ENCODE measurements around the gene ACP5.
A peak's percentile ranks its signal among the peaks of the same experiment; 100 is the strongest.

ACP5 gene

GRCh38 chr19:11598746-11599145 lies 21.3 kb upstream of the ACP5 start:
- H3K4me2 ChIP-seq (ENCODE audit: low read length): peak overlapping the region; percentile 4
- no peak overlapping the region for H2BK15ac ChIP-seq (replicated peaks; ENCODE audit: low read depth)
- H4K5ac ChIP-seq (ENCODE audit: low read length): no peak overlapping the region
- no peak overlapping the region for H2AK5ac ChIP-seq (ENCODE audit: low read length)
- H3K36me3 ChIP-seq (ENCODE audit: control insufficient read depth, insufficient read depth, low read length): no peaks in the 10 kb centered on the region
- no peak overlapping the region for H3K4ac ChIP-seq (ENCODE audit: low read depth, low read length)
- peaks cover 17% of the 10 kb centered on the region for H3K79me1 ChIP-seq (ENCODE audit: low read length)
- WGBS (ENCODE audit: extremely low coverage, insufficient coverage, low lambda C conversion rate): no CpG with 5 or more reads among the region's 2 CpGs
- no peak overlapping the region for H3K9ac ChIP-seq (ENCODE audit: low read length)
- no peak overlapping the region for H3K4me3 ChIP-seq (ENCODE audit: low read length)
- H3K18ac ChIP-seq (ENCODE audit: low read length): no peak overlapping the region
- no peaks in the 10 kb centered on the region for H3K4me1 ChIP-seq (ENCODE audit: control insufficient read depth, low read depth, low read length)
- peaks cover 50% of the 10 kb centered on the region for H3K79me2 ChIP-seq (ENCODE audit: control insufficient read depth, insufficient read depth, low read length)
- no peak overlapping the region for H2BK5ac ChIP-seq (ENCODE audit: low read length)
- no peak overlapping the region for H2BK120ac ChIP-seq (ENCODE audit: low read depth, low read length)
- H3K23ac ChIP-seq (ENCODE audit: low read length): no peak overlapping the region
- H3K56ac ChIP-seq (ENCODE audit: low read length): no peak overlapping the region
- H3K27me3 ChIP-seq (ENCODE audit: insufficient read depth, low read length, poor library complexity): no peaks in the 10 kb centered on the region
- no peak overlapping the region for H3K27ac ChIP-seq (ENCODE audit: low read depth, low read length)
- DNase-seq: no peak
- H4K8ac ChIP-seq (ENCODE audit: low read depth, low read length): no peak overlapping the region

- H3K9ac ChIP-seq (ENCODE audit: low read length): peak overlapping the region; percentile 66
- no peak overlapping the region for H3K4ac ChIP-seq (ENCODE audit: low read depth, low read length)
- peaks cover 45% of the 10 kb centered on the region for H3K79me2 ChIP-seq (ENCODE audit: control insufficient read depth, insufficient read depth, low read length)
- no peaks in the 10 kb centered on the region for H3K27me3 ChIP-seq (ENCODE audit: insufficient read depth, low read length, poor library complexity)
- H3K27ac ChIP-seq (ENCODE audit: low read depth, low read length): no peak overlapping the region
- no peak overlapping the region for H2BK120ac ChIP-seq (ENCODE audit: low read depth, low read length)
- no peaks in the 10 kb centered on the region for H3K36me3 ChIP-seq (ENCODE audit: control insufficient read depth, insufficient read depth, low read length)
- H3K79me1 ChIP-seq (ENCODE audit: low read length): peaks cover 17% of the 10 kb centered on the region
- H3K56ac ChIP-seq (ENCODE audit: low read length): peak overlapping the region; percentile 87
- H2BK15ac ChIP-seq (replicated peaks; ENCODE audit: low read depth): no peak overlapping the region
- peak overlapping the region; percentile 92 for H2AK5ac ChIP-seq (ENCODE audit: low read length)
- DNase-seq: no peak
- peak overlapping the region; percentile 49 for H3K4me2 ChIP-seq (ENCODE audit: low read length)
- H2BK5ac ChIP-seq (ENCODE audit: low read length): no peak overlapping the region
- 100% methylated on average over 1 of the region's 10 CpGs for WGBS (ENCODE audit: extremely low coverage, insufficient coverage, low lambda C conversion rate)
- H3K23ac ChIP-seq (ENCODE audit: low read length): peak overlapping the region; percentile 94
- H3K18ac ChIP-seq (ENCODE audit: low read length): peak overlapping the region; percentile 72
- H4K8ac ChIP-seq (ENCODE audit: low read depth, low read length): no peak overlapping the region
- no peaks in the 10 kb centered on the region for H3K4me1 ChIP-seq (ENCODE audit: control insufficient read depth, low read depth, low read length)
- no peak overlapping the region for H4K5ac ChIP-seq (ENCODE audit: low read length)
- H3K4me3 ChIP-seq (ENCODE audit: low read length): peak overlapping the region; percentile 59
Measured at GRCh38 chr19:11598103-11598483, 20.6 kb upstream of the ACP5 start.

DNA sequence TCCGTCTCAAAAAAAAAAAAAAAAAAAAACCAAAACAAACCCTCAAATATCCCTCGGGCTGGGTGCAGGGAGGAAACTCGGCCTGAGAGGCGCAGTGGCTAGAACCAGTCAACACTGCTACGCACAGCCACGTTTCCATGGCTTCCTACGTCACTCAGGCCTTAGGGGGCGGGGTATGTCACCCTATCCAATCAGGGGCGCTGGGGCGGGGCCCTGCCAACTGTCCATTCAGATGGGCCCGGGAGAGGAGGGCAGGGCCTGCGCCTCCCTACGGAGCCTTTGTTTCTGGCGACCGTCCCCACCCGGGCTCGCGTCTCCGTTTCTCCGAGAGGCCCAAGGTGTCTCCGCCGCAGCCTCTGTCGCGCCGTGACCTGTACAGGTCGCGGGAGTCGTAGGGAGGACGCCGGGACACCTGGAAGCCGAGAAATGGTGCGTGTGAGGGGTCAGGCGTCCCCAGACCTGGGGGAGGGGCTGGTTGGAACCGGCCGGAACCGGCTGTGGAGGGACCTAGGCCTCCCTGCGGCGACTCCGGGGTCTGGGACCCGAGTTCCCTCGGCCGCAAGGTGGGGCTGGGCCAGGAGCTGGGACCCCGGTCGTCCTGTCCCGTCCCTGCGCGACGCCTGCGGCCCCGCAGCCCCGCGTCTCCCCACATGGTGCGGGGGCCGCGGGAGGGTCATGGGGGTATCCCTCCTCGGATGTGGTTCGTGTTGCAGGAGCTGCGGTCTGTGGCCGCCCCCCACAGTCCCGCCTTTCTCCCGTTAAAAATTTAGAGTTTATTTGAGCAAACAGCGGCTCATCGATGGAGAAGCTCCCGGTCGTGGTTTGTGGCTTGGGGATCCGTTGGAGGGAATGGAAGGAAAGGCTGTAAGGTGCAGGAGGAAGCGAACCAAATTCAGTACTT lies 20.0 kb upstream of the ACP5 start, which contains the start of gene ZNF627:
ZNF627 (plus strand) TSS at position 282 of the 901 bp plus-strand sequence; CDS start at position 427, 145 bp downstream.
- Histone ChIP-seq H3K4me3 (ENCODE audit: low read length) (peak within 1 kb of the TSS; percentile 59), H2BK5ac (ENCODE audit: low read length) (peak within 1 kb of the TSS; percentile 44), H2AK5ac (ENCODE audit: low read length) (peak within 1 kb of the TSS; percentile 92), H3K56ac (ENCODE audit: low read length) (peak within 1 kb of the TSS; percentile 87), H3K9ac (ENCODE audit: low read length) (peak within 1 kb of the TSS; percentile 66), H3K23ac (ENCODE audit: low read length) (peak within 1 kb of the TSS; percentile 94), H3K4me1 (ENCODE audit: control insufficient read depth, low read depth, low read length) (no peaks in the 10 kb centered on the region), H2BK15ac (replicated peaks; ENCODE audit: low read depth) (no peak within 1 kb of the TSS), H3K27me3 (ENCODE audit: insufficient read depth, low read length, poor library complexity) (no peaks in the 10 kb centered on the region), H4K5ac (ENCODE audit: low read length) (no peak within 1 kb of the TSS), H4K8ac (ENCODE audit: low read depth, low read length) (peak within 1 kb of the TSS; percentile 1), H3K79me1 (ENCODE audit: low read length) (peaks cover 13% of the 10 kb centered on the region), H3K79me2 (ENCODE audit: control insufficient read depth, insufficient read depth, low read length) (peaks cover 39% of the 10 kb centered on the region), H3K4me2 (ENCODE audit: low read length) (peak within 1 kb of the TSS; percentile 49), H3K27ac (ENCODE audit: low read depth, low read length) (peak within 1 kb of the TSS; percentile 14), H3K4ac (ENCODE audit: low read depth, low read length) (peak within 1 kb of the TSS; percentile 94), H2BK120ac (ENCODE audit: low read depth, low read length) (no peak within 1 kb of the TSS), H3K36me3 (ENCODE audit: control insufficient read depth, insufficient read depth, low read length) (no peaks in the 10 kb centered on the region), H3K18ac (ENCODE audit: low read length) (peak within 1 kb of the TSS; percentile 72)
- DNase-seq: peak; percentile 99
- no CpG with 5 or more reads among the region's 67 CpGs for WGBS (ENCODE audit: extremely low coverage, insufficient coverage, low lambda C conversion rate)

- H2BK5ac ChIP-seq (ENCODE audit: low read length): no peak overlapping the region
- H3K4ac ChIP-seq (ENCODE audit: low read depth, low read length): no peak overlapping the region
- H3K56ac ChIP-seq (ENCODE audit: low read length): peak overlapping the region; percentile 17
- no peak for DNase-seq
- no peak overlapping the region for H3K27ac ChIP-seq (ENCODE audit: low read depth, low read length)
- H2AK5ac ChIP-seq (ENCODE audit: low read length): no peak overlapping the region
- no peak overlapping the region for H3K18ac ChIP-seq (ENCODE audit: low read length)
- H3K27me3 ChIP-seq (ENCODE audit: insufficient read depth, low read length, poor library complexity): no peaks in the 10 kb centered on the region
- H3K4me2 ChIP-seq (ENCODE audit: low read length): no peak overlapping the region
- H2BK15ac ChIP-seq (replicated peaks; ENCODE audit: low read depth): no peak overlapping the region
- no peak overlapping the region for H2BK120ac ChIP-seq (ENCODE audit: low read depth, low read length)
- no peaks in the 10 kb centered on the region for H3K36me3 ChIP-seq (ENCODE audit: control insufficient read depth, insufficient read depth, low read length)
- H4K8ac ChIP-seq (ENCODE audit: low read depth, low read length): no peak overlapping the region
- no CpG with 5 or more reads among the region's 10 CpGs for WGBS (ENCODE audit: extremely low coverage, insufficient coverage, low lambda C conversion rate)
- no peak overlapping the region for H3K4me3 ChIP-seq (ENCODE audit: low read length)
- H3K4me1 ChIP-seq (ENCODE audit: control insufficient read depth, low read depth, low read length): no peaks in the 10 kb centered on the region
- peak overlapping the region; percentile 66 for H3K23ac ChIP-seq (ENCODE audit: low read length)
- peaks cover 5% of the 10 kb centered on the region for H3K79me1 ChIP-seq (ENCODE audit: low read length)
- peaks cover 29% of the 10 kb centered on the region for H3K79me2 ChIP-seq (ENCODE audit: control insufficient read depth, insufficient read depth, low read length)
- no peak overlapping the region for H3K9ac ChIP-seq (ENCODE audit: low read length)
- no peak overlapping the region for H4K5ac ChIP-seq (ENCODE audit: low read length)
Measured at GRCh38 chr19:11596156-11596555, 18.7 kb upstream of the ACP5 start.

DNA sequence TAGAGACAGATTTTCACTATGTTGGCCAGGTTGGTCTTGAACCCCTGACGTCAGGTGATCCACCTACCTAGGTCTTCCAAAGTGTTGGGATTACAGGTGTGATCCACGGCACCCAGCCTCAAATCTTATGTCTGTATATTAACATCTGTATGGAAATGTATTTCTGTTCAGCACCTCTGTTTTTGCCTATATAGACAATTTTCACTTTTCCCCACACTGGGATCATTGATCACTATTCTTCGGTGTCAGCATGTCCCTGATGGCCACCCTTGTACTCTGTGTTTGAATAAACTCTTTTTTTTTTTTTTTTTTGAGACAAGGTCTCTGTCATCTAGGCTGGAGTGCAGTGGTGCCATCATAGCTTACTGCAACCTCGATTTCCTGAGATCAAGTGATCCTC lies 16.6 kb upstream of the ACP5 start:
- no peak overlapping the region for H2BK120ac ChIP-seq (ENCODE audit: low read depth, low read length)
- H3K27ac ChIP-seq (ENCODE audit: low read depth, low read length): no peak overlapping the region
- H3K18ac ChIP-seq (ENCODE audit: low read length): no peak overlapping the region
- no peaks in the 10 kb centered on the region for H3K27me3 ChIP-seq (ENCODE audit: insufficient read depth, low read length, poor library complexity)
- no peak overlapping the region for H3K4me2 ChIP-seq (ENCODE audit: low read length)
- H3K4ac ChIP-seq (ENCODE audit: low read depth, low read length): no peak overlapping the region
- no peak for DNase-seq
- H2BK5ac ChIP-seq (ENCODE audit: low read length): no peak overlapping the region
- no peak overlapping the region for H4K8ac ChIP-seq (ENCODE audit: low read depth, low read length)
- no peak overlapping the region for H2AK5ac ChIP-seq (ENCODE audit: low read length)
- no peaks in the 10 kb centered on the region for H3K4me1 ChIP-seq (ENCODE audit: control insufficient read depth, low read depth, low read length)
- H3K9ac ChIP-seq (ENCODE audit: low read length): no peak overlapping the region
- H3K79me1 ChIP-seq (ENCODE audit: low read length): peaks cover under 1% of the 10 kb centered on the region
- H3K36me3 ChIP-seq (ENCODE audit: control insufficient read depth, insufficient read depth, low read length): no peaks in the 10 kb centered on the region
- peaks cover 14% of the 10 kb centered on the region for H3K79me2 ChIP-seq (ENCODE audit: control insufficient read depth, insufficient read depth, low read length)
- WGBS (ENCODE audit: extremely low coverage, insufficient coverage, low lambda C conversion rate): no CpG with 5 or more reads among the region's 4 CpGs
- H2BK15ac ChIP-seq (replicated peaks; ENCODE audit: low read depth): no peak overlapping the region
- H3K23ac ChIP-seq (ENCODE audit: low read length): no peak overlapping the region
- H4K5ac ChIP-seq (ENCODE audit: low read length): no peak overlapping the region
- H3K56ac ChIP-seq (ENCODE audit: low read length): no peak overlapping the region
- no peak overlapping the region for H3K4me3 ChIP-seq (ENCODE audit: low read length)
